Muscle of leg (tissue), 11 donors: ENCODE results near the gene NPAS3. TPM values are rescaled to one million over a fixed set of nuclear protein-coding genes. Genes with fewer than 3 reads are reported as not detected.
A peak's percentile ranks its signal among the peaks of the same experiment; 100 is the strongest.

Source experiments
- DNase-seq: peaks from one replicate; pipeline ENCODE4 v3.0.0; 2013
- H3K27ac ChIP-seq: one replicate; pipeline ENCODE4 v1.5.1; 2013; ENCODE audit warnings: mild to moderate bottlenecking, low read length, control low read depth
- H3K27me3 ChIP-seq: one replicate; pipeline ENCODE4 v1.6.1; 2013; ENCODE audit warnings: low read length; ENCODE audit not compliant: control insufficient read depth, insufficient read depth
- H3K36me3 ChIP-seq: one replicate; pipeline ENCODE4 v1.6.1; 2013; ENCODE audit warnings: low read length; ENCODE audit not compliant: control insufficient read depth, insufficient read depth
- H3K4me1 ChIP-seq: one replicate; pipeline ENCODE4 v1.6.1; 2013; ENCODE audit warnings: low read length; ENCODE audit not compliant: control insufficient read depth, insufficient read depth
- H3K4me3 ChIP-seq: one replicate; pipeline ENCODE4 v1.5.1; 2013; ENCODE audit warnings: low read length, control low read depth
- H3K9me3 ChIP-seq: replicated peaks from 2 replicates; pipeline ENCODE4 v1.6.1; 2013; ENCODE audit warnings: low read depth, low read length; ENCODE audit not compliant: control insufficient read depth
- WGBS: methylation state at CpG from one replicate; pipeline ENCODE4 v1.1.5; 2013; ENCODE audit warnings: missing lambda C conversion rate; ENCODE audit not compliant: insufficient coverage; 5-methylcytosine and 5-hydroxymethylcytosine counted together
- polyA plus RNA-seq, 8 donors: library from polyadenylated mRNA; unstranded; fragments of 120-200 nt; gene quantifications; one replicate each; pipeline versions ENCODE4 v1.2.1 to v1.2.3, GENCODE V29; 2013; ENCODE audit warnings: inconsistent platforms in 1 of 8, low replicate concordance in 1 of 8; ENCODE audit not compliant: insufficient read length in 8 of 8, insufficient read depth in 1 of 8
- total RNA-seq: library from RNA; stranded (reverse); fragments of 120-200 nt; gene quantifications from one replicate; pipeline ENCODE4 v1.2.4, GENCODE V29; 2013

Gene NPAS3
- total and polyA plus RNA-seq, 9 donors: 3.4 to 7.6 (median 5.1) TPM

- H3K36me3 ChIP-seq: no peaks in the 10 kb centered on the region
- WGBS: 85% methylated on average over 3 of the region's 7 CpGs
- no peaks in the 10 kb centered on the region for H3K9me3 ChIP-seq
- no peak for DNase-seq
- H3K4me3 ChIP-seq: peak overlapping the region; percentile 68
- peak overlapping the region; percentile 93 for H3K27ac ChIP-seq
- H3K27me3 ChIP-seq: peaks cover 15% of the 10 kb centered on the region
- H3K4me1 ChIP-seq: peaks cover 12% of the 10 kb centered on the region
These were observed 2.3 kb downstream of the NPAS3 start for GRCh38 chr14:32940711-32941667.

DNA sequence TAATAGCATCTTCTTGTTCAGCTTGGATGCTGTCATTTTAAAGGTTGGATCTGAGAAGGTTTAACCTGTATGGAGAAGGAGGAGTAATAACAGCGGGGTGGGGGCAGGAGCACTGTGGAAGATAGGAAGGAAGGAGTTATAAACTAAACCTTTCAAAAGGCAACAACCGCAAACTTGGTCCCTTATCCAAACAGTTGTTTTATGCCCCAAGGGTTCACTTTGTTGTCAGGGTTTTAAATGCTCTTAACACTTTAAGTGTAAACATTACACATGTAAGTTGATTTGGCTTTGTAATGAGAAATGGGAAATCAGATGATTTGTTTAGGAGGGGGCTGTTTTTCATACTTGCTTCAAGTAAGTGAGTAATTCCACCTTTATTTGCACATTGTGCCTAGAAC lies 3.0 kb downstream of the NPAS3 start:
- no peak for DNase-seq
- H3K4me1 ChIP-seq: peaks cover 12% of the 10 kb centered on the region
- peaks cover 13% of the 10 kb centered on the region for H3K27me3 ChIP-seq
- H3K4me3 ChIP-seq: no peak overlapping the region
- H3K9me3 ChIP-seq: no peaks in the 10 kb centered on the region
- H3K36me3 ChIP-seq: no peaks in the 10 kb centered on the region
- WGBS: 75% methylated on average over 1 of the region's 2 CpGs
- H3K27ac ChIP-seq: no peak overlapping the region

DNA sequence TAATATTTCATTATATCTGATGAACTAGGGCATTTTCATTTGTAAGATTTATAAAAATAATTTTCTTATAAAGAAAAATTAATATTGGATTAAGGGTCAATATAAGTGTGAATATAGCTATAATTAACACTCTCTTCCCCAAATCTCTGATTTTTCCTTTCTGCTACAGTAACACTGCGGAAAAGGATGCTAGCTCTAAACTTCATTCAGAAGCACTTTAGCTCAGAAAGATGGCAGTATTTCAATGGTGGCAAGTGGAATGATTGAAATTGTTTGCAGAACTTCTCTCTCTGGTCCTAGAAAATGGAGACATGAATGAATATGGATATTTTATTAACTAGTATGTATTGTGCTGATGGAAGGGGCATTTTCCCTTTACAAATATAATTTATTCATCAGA lies 8.4 kb downstream of the NPAS3 start:
- DNase-seq: no peak
- WGBS: no CpG with 5 or more reads among the region's 1 CpG
- no peaks in the 10 kb centered on the region for H3K36me3 ChIP-seq
- no peak overlapping the region for H3K4me3 ChIP-seq
- no peaks in the 10 kb centered on the region for H3K27me3 ChIP-seq
- H3K4me1 ChIP-seq: no peaks in the 10 kb centered on the region
- no peak overlapping the region for H3K27ac ChIP-seq
- H3K9me3 ChIP-seq: no peaks in the 10 kb centered on the region

DNA sequence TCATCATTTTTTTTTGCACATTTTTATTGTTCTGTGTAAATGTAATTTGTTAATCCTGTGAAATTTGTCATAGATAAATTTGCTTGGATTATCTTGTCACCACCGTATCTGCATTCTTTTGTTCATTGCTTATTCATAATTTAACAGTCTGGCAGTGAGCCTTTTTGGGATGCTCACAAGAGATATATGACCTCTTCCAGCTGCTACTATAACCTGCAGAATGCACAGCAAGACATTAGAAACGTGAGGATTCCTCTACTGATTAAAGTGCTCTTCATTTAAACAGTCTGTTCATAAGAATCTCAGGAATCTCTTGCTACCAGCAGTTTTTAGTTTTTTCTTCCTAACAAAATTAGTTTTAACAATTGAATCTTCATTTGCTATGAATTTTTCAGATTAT lies 9.1 kb downstream of the NPAS3 start:
- peak; percentile 27 for DNase-seq
- no CpG with 5 or more reads among the region's 2 CpGs for WGBS
- no peaks in the 10 kb centered on the region for H3K27me3 ChIP-seq

GRCh38 chr14:32950584-32950983 lies 11.9 kb downstream of the NPAS3 start:
- DNase-seq: no peak
- no peak overlapping the region for H3K27ac ChIP-seq
- no peaks in the 10 kb centered on the region for H3K4me1 ChIP-seq
- no peaks in the 10 kb centered on the region for H3K9me3 ChIP-seq
- no peaks in the 10 kb centered on the region for H3K36me3 ChIP-seq
- WGBS: no CpG with 5 or more reads among the region's 2 CpGs
- no peaks in the 10 kb centered on the region for H3K27me3 ChIP-seq
- H3K4me3 ChIP-seq: no peak overlapping the region

More for the DNA sequence above, 9.1 kb downstream of the NPAS3 start:
- H3K9me3 ChIP-seq: no peaks in the 10 kb centered on the region
- no peak overlapping the region for H3K27ac ChIP-seq
- no peaks in the 10 kb centered on the region for H3K36me3 ChIP-seq
- H3K4me1 ChIP-seq: no peaks in the 10 kb centered on the region
- no peak overlapping the region for H3K4me3 ChIP-seq

- DNase-seq: no peak
- Histone ChIP-seq H3K27me3 (no peaks in the 10 kb centered on the region), H3K9me3 (no peaks in the 10 kb centered on the region), H3K4me3 (no peak overlapping the region), H3K27ac (no peak overlapping the region), H3K36me3 (no peaks in the 10 kb centered on the region), H3K4me1 (no peaks in the 10 kb centered on the region)
- no CpG with 5 or more reads among the region's 3 CpGs for WGBS
These were observed 28.7 kb downstream of the NPAS3 start for GRCh38 chr14:32967421-32967820.

DNA sequence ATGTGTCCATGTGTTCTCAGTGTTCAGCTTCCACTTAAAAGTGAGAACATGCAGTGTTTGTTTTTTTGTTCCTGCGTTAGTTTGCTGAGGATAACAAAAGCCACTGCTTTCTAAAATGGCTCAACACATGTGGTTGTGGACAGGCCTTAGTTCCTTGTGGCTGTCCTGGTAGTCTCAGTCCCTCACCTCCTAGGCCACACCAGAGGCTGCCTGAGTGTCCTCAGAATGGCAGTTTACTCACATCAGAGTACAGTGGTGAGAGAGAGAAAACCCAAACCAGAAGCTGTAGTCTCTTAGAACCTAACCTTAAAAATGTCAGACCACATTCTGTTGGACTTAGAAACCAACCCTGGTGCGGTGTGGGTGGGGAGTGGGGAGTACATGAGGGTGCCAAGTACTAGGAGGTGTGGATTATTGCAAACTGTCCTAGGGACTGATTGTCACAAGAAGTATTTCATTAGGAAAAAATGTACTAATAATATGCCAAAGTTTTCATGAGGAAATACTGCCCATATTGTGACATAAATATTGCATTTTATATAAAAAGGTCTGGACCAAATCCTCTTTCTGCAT lies 30.4 kb downstream of the NPAS3 start:
- WGBS: no CpG with 5 or more reads among the region's 2 CpGs
- DNase-seq: no peak
- Histone ChIP-seq H3K4me1 (no peaks in the 10 kb centered on the region), H3K27me3 (no peaks in the 10 kb centered on the region), H3K4me3 (no peak overlapping the region), H3K36me3 (no peaks in the 10 kb centered on the region), H3K9me3 (no peaks in the 10 kb centered on the region), H3K27ac (no peak overlapping the region)

- Histone ChIP-seq H3K27ac (no peak overlapping the region), H3K4me1 (no peaks in the 10 kb centered on the region), H3K27me3 (no peaks in the 10 kb centered on the region), H3K36me3 (no peaks in the 10 kb centered on the region), H3K4me3 (no peak overlapping the region), H3K9me3 (no peaks in the 10 kb centered on the region)
- no peak for DNase-seq
- WGBS: no CpG with 5 or more reads among the region's 2 CpGs
These were observed 39.2 kb downstream of the NPAS3 start for GRCh38 chr14:32977913-32978312.

DNA sequence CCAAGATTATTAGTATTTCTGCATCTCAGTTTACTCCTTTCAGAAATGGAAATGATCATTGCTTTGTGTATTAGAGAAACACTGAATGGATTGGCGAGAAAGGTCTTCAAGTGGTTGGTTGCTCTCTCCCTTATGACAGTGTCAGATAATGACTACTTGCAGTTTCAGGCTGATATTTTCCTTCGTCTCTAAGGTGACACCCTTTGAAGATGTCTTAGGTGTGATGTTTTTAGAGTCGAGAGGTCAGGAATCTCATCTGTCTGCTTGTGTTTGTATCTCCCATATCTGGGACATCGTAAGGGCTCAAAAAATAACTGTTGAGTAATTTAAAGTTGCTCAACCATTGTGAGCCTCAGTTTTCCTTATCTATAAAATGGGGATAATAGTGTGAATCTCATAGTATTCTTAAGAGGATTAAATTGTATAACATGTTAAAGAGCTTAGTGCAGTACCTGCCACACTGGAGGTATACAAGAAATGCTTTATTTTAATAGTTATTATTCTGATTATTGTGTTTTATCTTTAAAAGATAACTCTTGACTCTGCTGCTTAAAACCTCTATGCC lies 40.1 kb downstream of the NPAS3 start:
- Histone ChIP-seq H3K4me3 (no peak overlapping the region), H3K4me1 (no peaks in the 10 kb centered on the region), H3K36me3 (no peaks in the 10 kb centered on the region), H3K9me3 (no peaks in the 10 kb centered on the region), H3K27ac (no peak overlapping the region), H3K27me3 (no peaks in the 10 kb centered on the region)
- no peak for DNase-seq
- WGBS: 100% methylated on average over 1 of the region's 4 CpGs

DNA sequence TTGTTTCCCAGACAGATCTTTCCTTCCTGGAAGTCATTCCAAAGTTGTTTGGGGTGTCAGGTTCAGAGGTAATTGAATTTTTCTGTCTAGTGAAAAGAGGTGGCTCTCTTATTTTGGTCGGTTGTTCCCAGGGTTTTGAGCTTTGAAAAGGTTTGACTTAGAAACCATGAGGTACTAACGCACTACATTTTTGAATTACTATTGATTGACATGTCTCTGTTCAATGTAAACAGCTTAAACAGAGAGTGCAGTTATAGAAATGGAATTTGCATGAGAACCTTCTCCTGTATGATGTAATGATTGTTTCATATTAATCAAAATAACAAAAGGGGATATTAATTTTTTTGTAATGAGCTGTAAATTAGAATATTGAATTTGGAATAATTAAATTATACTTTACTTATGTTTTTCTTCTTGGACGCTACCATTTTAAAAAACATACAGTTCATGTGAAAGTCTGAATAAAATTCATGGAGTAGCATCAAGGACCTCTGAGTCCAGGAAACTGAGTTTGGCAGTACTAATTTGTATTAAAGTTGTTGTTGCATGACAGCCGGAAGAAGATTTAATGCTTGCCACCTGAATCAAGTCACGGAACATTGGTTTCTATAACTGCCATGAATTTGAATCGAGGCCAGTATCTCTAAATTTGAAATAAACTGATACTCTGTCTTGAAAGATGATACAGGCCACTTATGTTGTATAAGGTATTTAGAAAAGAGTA lies 41.7 kb downstream of the NPAS3 start:
- no peaks in the 10 kb centered on the region for H3K36me3 ChIP-seq
- no peak overlapping the region for H3K4me3 ChIP-seq
- H3K27me3 ChIP-seq: no peaks in the 10 kb centered on the region
- no CpG with 5 or more reads among the region's 6 CpGs for WGBS
- no peaks in the 10 kb centered on the region for H3K9me3 ChIP-seq
- no peaks in the 10 kb centered on the region for H3K4me1 ChIP-seq
- H3K27ac ChIP-seq: no peak overlapping the region
- no peak for DNase-seq
